ENCODE data around the gene GTF2F1.

Gene GTF2F1

DNA sequence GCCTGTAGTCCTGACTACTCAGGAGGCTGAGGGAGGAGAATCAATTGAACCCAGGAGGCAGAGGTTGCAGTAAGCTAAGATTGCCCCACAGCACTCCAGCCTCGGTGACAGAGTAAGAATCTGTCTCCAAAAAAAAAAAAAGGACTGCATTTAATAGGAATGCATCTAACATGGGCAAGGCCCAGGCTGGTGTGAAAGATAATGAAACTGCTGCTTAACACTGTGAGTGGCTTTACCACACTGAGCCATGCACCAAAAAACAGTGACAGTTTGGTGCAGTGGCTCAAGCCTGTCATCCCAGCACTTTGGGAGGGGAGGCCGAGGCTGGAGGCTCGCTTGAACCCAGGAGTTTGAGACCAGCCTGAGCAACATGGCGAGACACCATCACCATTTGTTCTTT lies 8.6 kb downstream of the GTF2F1 start:
- Histone ChIP-seq H3K9me3 (replicated peaks; ENCODE audit: insufficient read depth, low read length) (no peaks in the 10 kb centered on the region), H3K9ac (ENCODE audit: low read length) (no peak overlapping the region), H3K27ac (ENCODE audit: low read length) (no peak overlapping the region), H3K4me1 (ENCODE audit: low read length) (no peaks in the 10 kb centered on the region), H2AFZ (ENCODE audit: low read length) (no peak overlapping the region), H3K4me2 (ENCODE audit: low read depth, low read length) (no peak overlapping the region), H3F3A (ENCODE audit: insufficient read depth, low read length) (no peaks in the 10 kb centered on the region), H3K36me3 (replicated peaks; ENCODE audit: insufficient read depth, low read length) (peaks cover 2% of the 10 kb centered on the region), H3K79me2 (ENCODE audit: low read length) (no peaks in the 10 kb centered on the region), H3K9me2 (replicated peaks; ENCODE audit: insufficient read depth, low read length) (no peaks in the 10 kb centered on the region), H3K4me3 (ENCODE audit: low read length) (no peak overlapping the region), H3K27me3 (replicated peaks; ENCODE audit: insufficient read depth, low read length) (no peaks in the 10 kb centered on the region), H4K20me1 (ENCODE audit: insufficient read depth, low read length) (no peaks in the 10 kb centered on the region)
- DNase-seq = no peak
- TF ChIP-seq EZH2 (optimal IDR thresholded peaks at IDR 0.05; ENCODE audit: low read depth, low read length) (no peak), EZH2phosphoT487 (IDR thresholded peaks at IDR 0.05; ENCODE audit: low read length) (no peak)
- TF ChIP-seq, protein P1, sequence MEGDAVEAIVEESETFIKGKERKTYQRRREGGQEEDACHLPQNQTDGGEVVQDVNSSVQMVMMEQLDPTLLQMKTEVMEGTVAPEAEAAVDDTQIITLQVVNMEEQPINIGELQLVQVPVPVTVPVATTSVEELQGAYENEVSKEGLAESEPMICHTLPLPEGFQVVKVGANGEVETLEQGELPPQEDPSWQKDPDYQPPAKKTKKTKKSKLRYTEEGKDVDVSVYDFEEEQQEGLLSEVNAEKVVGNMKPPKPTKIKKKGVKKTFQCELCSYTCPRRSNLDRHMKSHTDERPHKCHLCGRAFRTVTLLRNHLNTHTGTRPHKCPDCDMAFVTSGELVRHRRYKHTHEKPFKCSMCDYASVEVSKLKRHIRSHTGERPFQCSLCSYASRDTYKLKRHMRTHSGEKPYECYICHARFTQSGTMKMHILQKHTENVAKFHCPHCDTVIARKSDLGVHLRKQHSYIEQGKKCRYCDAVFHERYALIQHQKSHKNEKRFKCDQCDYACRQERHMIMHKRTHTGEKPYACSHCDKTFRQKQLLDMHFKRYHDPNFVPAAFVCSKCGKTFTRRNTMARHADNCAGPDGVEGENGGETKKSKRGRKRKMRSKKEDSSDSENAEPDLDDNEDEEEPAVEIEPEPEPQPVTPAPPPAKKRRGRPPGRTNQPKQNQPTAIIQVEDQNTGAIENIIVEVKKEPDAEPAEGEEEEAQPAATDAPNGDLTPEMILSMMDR (IDR thresholded peaks at IDR 0.05; ENCODE audit: low read length) = no peak

DNA sequence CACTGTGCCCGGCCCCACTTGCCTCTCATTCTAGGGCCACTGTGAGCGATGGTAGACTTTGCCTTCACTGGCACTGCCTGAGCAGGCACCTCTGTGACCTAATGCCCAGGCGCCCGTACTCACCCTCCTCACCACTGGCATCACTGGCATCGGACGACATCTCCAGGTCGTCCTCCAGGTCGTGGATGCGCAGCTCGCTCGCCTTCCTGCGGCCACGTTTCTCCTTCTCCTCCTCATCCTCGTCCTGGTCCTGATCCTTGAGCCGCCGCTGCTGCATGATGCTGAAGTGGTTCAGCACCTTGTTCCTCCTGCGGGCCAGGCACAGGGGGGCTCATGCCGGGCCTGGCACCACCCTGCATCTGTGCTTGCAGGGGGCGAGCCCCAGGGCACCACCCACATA lies 9.8 kb downstream of the GTF2F1 start:
- no peaks in the 10 kb centered on the region for H3K9me2 ChIP-seq (replicated peaks; ENCODE audit: insufficient read depth, low read length)
- no peak overlapping the region for H2AFZ ChIP-seq (ENCODE audit: low read length)
- no peaks in the 10 kb centered on the region for H3K27me3 ChIP-seq (replicated peaks; ENCODE audit: insufficient read depth, low read length)
- H3K4me3 ChIP-seq (ENCODE audit: low read length) = no peak overlapping the region
- no peaks in the 10 kb centered on the region for H3K4me1 ChIP-seq (ENCODE audit: low read length)
- H3K9me3 ChIP-seq (replicated peaks; ENCODE audit: insufficient read depth, low read length) = no peaks in the 10 kb centered on the region
- TF ChIP-seq EZH2 (optimal IDR thresholded peaks at IDR 0.05; ENCODE audit: low read depth, low read length) (no peak), EZH2phosphoT487 (IDR thresholded peaks at IDR 0.05; ENCODE audit: low read length) (no peak)
- TF ChIP-seq, protein P1 (IDR thresholded peaks at IDR 0.05; ENCODE audit: low read length) = no peak
- H3F3A ChIP-seq (ENCODE audit: insufficient read depth, low read length) = no peaks in the 10 kb centered on the region
- no peak for DNase-seq
- H3K79me2 ChIP-seq (ENCODE audit: low read length) = no peaks in the 10 kb centered on the region
- no peak overlapping the region for H3K27ac ChIP-seq (ENCODE audit: low read length)
- no peak overlapping the region for H3K9ac ChIP-seq (ENCODE audit: low read length)
- H3K4me2 ChIP-seq (ENCODE audit: low read depth, low read length) = no peak overlapping the region
- H4K20me1 ChIP-seq (ENCODE audit: insufficient read depth, low read length) = no peaks in the 10 kb centered on the region
- no peaks in the 10 kb centered on the region; the same call in none of the 2 replicates for H3K36me3 ChIP-seq (replicated peaks; ENCODE audit: insufficient read depth, low read length)

DNA sequence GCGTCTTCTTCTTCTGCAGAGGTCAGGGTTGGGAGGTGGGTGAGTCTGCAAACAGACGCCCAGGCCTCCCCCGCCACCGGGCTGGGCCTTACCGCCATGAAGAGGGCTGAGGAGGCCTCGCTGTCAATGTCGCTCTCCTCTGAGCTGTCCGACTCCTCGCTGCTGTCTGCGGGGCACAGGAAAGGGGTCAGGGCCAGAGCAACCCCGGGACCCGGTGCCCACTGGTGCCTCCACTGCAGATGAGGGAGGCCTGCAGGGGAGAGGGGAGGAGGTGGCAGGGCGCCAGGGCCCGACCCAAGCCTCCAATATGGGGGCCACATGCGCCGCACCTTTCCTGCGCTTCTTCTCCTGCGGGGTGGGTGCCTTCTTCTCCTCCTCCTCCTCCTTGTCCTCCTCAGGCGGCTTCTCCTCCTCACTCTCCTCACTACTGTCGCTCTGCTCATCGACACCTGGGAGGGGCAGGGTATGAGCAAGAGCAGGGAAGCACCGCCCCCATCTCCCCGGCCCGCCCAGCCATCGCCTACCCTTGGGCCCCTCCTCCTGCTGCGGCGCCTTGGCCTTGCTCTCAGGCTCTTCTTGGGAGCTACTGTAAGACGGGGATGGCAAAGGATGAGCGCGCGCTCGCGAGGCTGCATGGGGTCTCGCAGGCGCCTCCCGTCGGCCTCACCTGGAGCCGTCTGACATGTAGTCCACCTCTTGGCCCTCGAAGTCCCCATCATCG lies 11.8 kb downstream of the GTF2F1 start:
- no peaks in the 10 kb centered on the region for H3K9me3 ChIP-seq (replicated peaks; ENCODE audit: insufficient read depth, low read length)
- H3K27me3 ChIP-seq (replicated peaks; ENCODE audit: insufficient read depth, low read length) = no peaks in the 10 kb centered on the region
- no peaks in the 10 kb centered on the region; the same call in none of the 2 replicates for H3K36me3 ChIP-seq (replicated peaks; ENCODE audit: insufficient read depth, low read length)
- H3K27ac ChIP-seq (ENCODE audit: low read length) = no peak overlapping the region
- no peaks in the 10 kb centered on the region for H3K4me1 ChIP-seq (ENCODE audit: low read length)
- H4K20me1 ChIP-seq (ENCODE audit: insufficient read depth, low read length) = no peaks in the 10 kb centered on the region
- H3K79me2 ChIP-seq (ENCODE audit: low read length) = no peaks in the 10 kb centered on the region
- H3K4me3 ChIP-seq (ENCODE audit: low read length) = no peak overlapping the region
- H3F3A ChIP-seq (ENCODE audit: insufficient read depth, low read length) = 0 out of 2 replicates have a peak, but pooled peaks cover 2% of the 10 kb centered on the region
- H3K9me2 ChIP-seq (replicated peaks; ENCODE audit: insufficient read depth, low read length) = no peaks in the 10 kb centered on the region
- H3K9ac ChIP-seq (ENCODE audit: low read length) = no peak overlapping the region
- no peak for TF ChIP-seq EZH2 (optimal IDR thresholded peaks at IDR 0.05; ENCODE audit: low read depth, low read length)
- TF ChIP-seq EZH2phosphoT487 (IDR thresholded peaks at IDR 0.05; ENCODE audit: low read length) = no peak
- TF ChIP-seq, protein P1 (IDR thresholded peaks at IDR 0.05; ENCODE audit: low read length) = no peak
- H2AFZ ChIP-seq (ENCODE audit: low read length) = no peak overlapping the region
- no peak overlapping the region for H3K4me2 ChIP-seq (ENCODE audit: low read depth, low read length)
- DNase-seq = no peak
